ENCODE results near the gene CAPN8.

Gene CAPN8

GRCh38 chr1:223664106-223664505 lies 1.4 kb downstream of the CAPN8 start:
- no peak overlapping the region for H3K4me3 ChIP-seq (ENCODE audit: low read depth, low read length, poor library complexity, severe bottlenecking)
- H3F3A ChIP-seq (ENCODE audit: insufficient read depth, low read length), result no peaks in the 10 kb centered on the region
- no peaks in the 10 kb centered on the region for H3K9me2 ChIP-seq (ENCODE audit: low read depth, low read length)
- H3K9ac ChIP-seq (ENCODE audit: low read length), result no peak overlapping the region
- H3K27me3 ChIP-seq (ENCODE audit: insufficient read depth, low read length), result no peaks in the 10 kb centered on the region; the same call in 1 of the 2 replicates
- no peak overlapping the region for H3K4me2 ChIP-seq (ENCODE audit: low read length)
- no peak overlapping the region for H3K27ac ChIP-seq (ENCODE audit: low read depth, low read length, poor library complexity, severe bottlenecking)
- no peaks in the 10 kb centered on the region for H3K79me2 ChIP-seq (ENCODE audit: insufficient read depth, low read length)
- H3K36me3 ChIP-seq (ENCODE audit: insufficient read depth, low read length), result no peaks in the 10 kb centered on the region
- no peaks in the 10 kb centered on the region for H3K9me3 ChIP-seq (ENCODE audit: low read length)
- H3K4me1 ChIP-seq (ENCODE audit: insufficient read depth, low read length, severe bottlenecking), result no peaks in the 10 kb centered on the region
- TF ChIP-seq CTCF (IDR thresholded peaks at IDR 0.05; ENCODE audit: low read length) (no peak), EZH2 (IDR thresholded peaks at IDR 0.05; ENCODE audit: borderline replicate concordance, low read length) (no peak)
- H4K20me1 ChIP-seq (ENCODE audit: insufficient read depth, low read length), result no peaks in the 10 kb centered on the region
- H2AFZ ChIP-seq (ENCODE audit: low read length), result no peak overlapping the region

GRCh38 chr1:223662943-223663342 lies 2.6 kb downstream of the CAPN8 start:
- no peaks in the 10 kb centered on the region for H3K79me2 ChIP-seq (ENCODE audit: insufficient read depth, low read length)
- H3K4me1 ChIP-seq (ENCODE audit: insufficient read depth, low read length, severe bottlenecking), result no peaks in the 10 kb centered on the region
- no peak overlapping the region for H2AFZ ChIP-seq (ENCODE audit: low read length)
- H3K27me3 ChIP-seq (ENCODE audit: insufficient read depth, low read length), result no peaks in the 10 kb centered on the region; the same call in 1 of the 2 replicates
- TF ChIP-seq EZH2 (IDR thresholded peaks at IDR 0.05; ENCODE audit: borderline replicate concordance, low read length) (no peak), CTCF (IDR thresholded peaks at IDR 0.05; ENCODE audit: low read length) (no peak)
- H3F3A ChIP-seq (ENCODE audit: insufficient read depth, low read length), result no peaks in the 10 kb centered on the region
- no peak overlapping the region for H3K4me2 ChIP-seq (ENCODE audit: low read length)
- H3K27ac ChIP-seq (ENCODE audit: low read depth, low read length, poor library complexity, severe bottlenecking), result no peak overlapping the region
- no peaks in the 10 kb centered on the region for H4K20me1 ChIP-seq (ENCODE audit: insufficient read depth, low read length)
- no peak overlapping the region for H3K4me3 ChIP-seq (ENCODE audit: low read depth, low read length, poor library complexity, severe bottlenecking)
- H3K9me3 ChIP-seq (ENCODE audit: low read length), result no peaks in the 10 kb centered on the region
- no peak overlapping the region for H3K9ac ChIP-seq (ENCODE audit: low read length)
- no peaks in the 10 kb centered on the region for H3K36me3 ChIP-seq (ENCODE audit: insufficient read depth, low read length)
- no peaks in the 10 kb centered on the region for H3K9me2 ChIP-seq (ENCODE audit: low read depth, low read length)

GRCh38 chr1:223659711-223660110 lies 5.8 kb downstream of the CAPN8 start:
- Histone ChIP-seq H3K9me2 (ENCODE audit: low read depth, low read length) (no peaks in the 10 kb centered on the region), H3K79me2 (ENCODE audit: insufficient read depth, low read length) (no peaks in the 10 kb centered on the region), H4K20me1 (ENCODE audit: insufficient read depth, low read length) (no peaks in the 10 kb centered on the region), H3K27me3 (ENCODE audit: insufficient read depth, low read length) (no peaks in the 10 kb centered on the region; the same call in 1 of the 2 replicates), H3K9ac (ENCODE audit: low read length) (no peak overlapping the region), H3K36me3 (ENCODE audit: insufficient read depth, low read length) (no peaks in the 10 kb centered on the region), H3K4me3 (ENCODE audit: low read depth, low read length, poor library complexity, severe bottlenecking) (no peak overlapping the region), H3K27ac (ENCODE audit: low read depth, low read length, poor library complexity, severe bottlenecking) (no peak overlapping the region), H3K9me3 (ENCODE audit: low read length) (no peaks in the 10 kb centered on the region), H3K4me2 (ENCODE audit: low read length) (no peak overlapping the region), H2AFZ (ENCODE audit: low read length) (no peak overlapping the region), H3K4me1 (ENCODE audit: insufficient read depth, low read length, severe bottlenecking) (no peaks in the 10 kb centered on the region), H3F3A (ENCODE audit: insufficient read depth, low read length) (no peaks in the 10 kb centered on the region)
- TF ChIP-seq CTCF (IDR thresholded peaks at IDR 0.05; ENCODE audit: low read length), result no peak
- TF ChIP-seq EZH2 (IDR thresholded peaks at IDR 0.05; ENCODE audit: borderline replicate concordance, low read length), result no peak

Data from OCI-LY1 (cell line).